ENCODE data around the gene SLC25A51. TPM values are rescaled to one million over a fixed set of nuclear protein-coding genes. Genes with fewer than 3 reads are reported as not detected.

Gene SLC25A51
- total and polyA plus RNA-seq, 4 donors = 3.8 to 24.4 (median 9.1) TPM

GRCh38 chr9:37876376-37876775, 27.6 kb downstream of the SLC25A51 start:
- Histone ChIP-seq H3K4me1 (ENCODE audit: control insufficient read depth in 4 of 4, insufficient read depth in 4 of 4, low read length in 3 of 4) (no peaks in the 10 kb centered on the region), H3K27me3 (ENCODE audit: control insufficient read depth in 4 of 4, insufficient read depth in 4 of 4, low read length in 3 of 4) (no peaks in the 10 kb centered on the region), H3K36me3 (ENCODE audit: control insufficient read depth in 4 of 4, insufficient read depth in 3 of 4, low read depth in 1 of 4, low read length in 3 of 4) (peaks cover 0 to 7% (median 0%) of the 10 kb centered on the region in 4 donors), H3K27ac (ENCODE audit: low read depth in 1 of 2, low read length in 2 of 2) (no peak overlapping the region), H3K9ac (ENCODE audit: low read depth in 1 of 2, low read length in 2 of 2) (no peak overlapping the region), H3K9me3 (ENCODE audit: control insufficient read depth in 4 of 4, low read length in 3 of 4) (no peaks in the 10 kb centered on the region), H3K4me3 (ENCODE audit: low read depth in 1 of 3, low read length in 3 of 3) (no peak overlapping the region)
- WGBS = 97% methylated on average over 1 of the region's 1 CpG
- no peak for TF ChIP-seq FOXA2 (IDR thresholded peaks at IDR 0.05)
- TF ChIP-seq EGR1 (IDR thresholded peaks at IDR 0.05; ENCODE audit: low read depth in 2 of 2) = no peak
- no peak for TF ChIP-seq YY1 (IDR thresholded peaks at IDR 0.05)
- TF ChIP-seq ATF3 (IDR thresholded peaks at IDR 0.05) = no peak
- TF ChIP-seq FOXA1 (IDR thresholded peaks at IDR 0.05) = no peak
- no peak for DNase-seq (ENCODE audit: low spot score)

- no peak for DNase-seq (ENCODE audit: low spot score)
- 99% methylated on average over 2 of the region's 2 CpGs for WGBS
- no peak for TF ChIP-seq CTCF (IDR thresholded peaks at IDR 0.05; ENCODE audit: low read depth, low read length, missing input control)
- no peak for TF ChIP-seq HNF4A (conservative IDR thresholded peaks at IDR 0.05)
- TF ChIP-seq REST (IDR thresholded peaks at IDR 0.05) = no peak
- no peak for TF ChIP-seq ZBTB33 (IDR thresholded peaks at IDR 0.05)
- TF ChIP-seq TAF1 (conservative IDR thresholded peaks at IDR 0.05) = no peak
- no peak for TF ChIP-seq RXRA (IDR thresholded peaks at IDR 0.05)
- no peak for TF ChIP-seq HNF4G (IDR thresholded peaks at IDR 0.05)
- TF ChIP-seq JUND (IDR thresholded peaks at IDR 0.05) = no peak
- TF ChIP-seq FOXA1 (IDR thresholded peaks at IDR 0.05) = no peak
- no peak for TF ChIP-seq SP1 (IDR thresholded peaks at IDR 0.05)
- no peak for TF ChIP-seq NR2F2 (IDR thresholded peaks at IDR 0.05)
- no peak for TF ChIP-seq MAX (IDR thresholded peaks at IDR 0.05)
- H3K4me1 ChIP-seq (ENCODE audit: control insufficient read depth in 4 of 4, insufficient read depth in 4 of 4, low read length in 3 of 4) = no peaks in the 10 kb centered on the region
- no peaks in the 10 kb centered on the region for H3K9me3 ChIP-seq (ENCODE audit: control insufficient read depth in 4 of 4, low read length in 3 of 4)
- H3K36me3 ChIP-seq (ENCODE audit: control insufficient read depth in 4 of 4, insufficient read depth in 3 of 4, low read depth in 1 of 4, low read length in 3 of 4) = peaks cover 0 to 7% (median 0%) of the 10 kb centered on the region in 4 donors
- H3K4me3 ChIP-seq (ENCODE audit: low read depth in 1 of 3, low read length in 3 of 3) = no peak overlapping the region
- no peaks in the 10 kb centered on the region for H3K27me3 ChIP-seq (ENCODE audit: control insufficient read depth in 4 of 4, insufficient read depth in 4 of 4, low read length in 3 of 4)
- H3K27ac ChIP-seq (ENCODE audit: low read depth in 1 of 2, low read length in 2 of 2) = no peak overlapping the region
- no peak overlapping the region for H3K9ac ChIP-seq (ENCODE audit: low read depth in 1 of 2, low read length in 2 of 2)
These were observed 30.0 kb downstream of the SLC25A51 start for GRCh38 chr9:37873955-37874354.
